K562 (cell line): ENCODE results near the gene PARD6B. TPM values are rescaled to one million over a fixed set of nuclear protein-coding genes. Genes with fewer than 3 reads are reported as not detected.

ENCODE experiments used
- ATAC-seq: fragments of 200-7000 bp; cut with Tn5 transposase; 3 replicates; pipeline ENCODE4 v1.9.1; 2020; ENCODE audit warnings: moderate library complexity
- BruUV-seq: library from RNA; stranded (reverse); fragments of 400-500 nt; replicated peaks from 2 replicates; lab custom pipeline; 2021; lab: Mats Ljungman, UMichigan
- CTCF ChIA-PET: fragments of 300-600 bp; formaldehyde crosslinking; extraction: SDS; loops from one replicate; lab custom pipeline; 2021; ENCODE audit warnings: low intra/inter-chr PET ratio; lab: Yijun Ruan, JAX
- POLR2A ChIA-PET: fragments of 300-600, 350-650 bp; sonication (Branson Sonifier 250); formaldehyde crosslinking; extraction: SDS; loops from one replicate; lab custom pipeline; 2021; ENCODE audit warnings: antibody characterized with exemption, inconsistent platforms; lab: Yijun Ruan, JAX
- DNase-seq, 4 experiments: peaks; one replicate each; pipeline versions ENCODE4 v3.0.0 to v3.0.0-alpha.2; 2011 to 2018; ENCODE audit warnings: low spot score in 3 of 4, mixed read lengths in 3 of 4; ENCODE audit errors: extremely low read depth in 1 of 4
- FAIRE-seq: peaks from 2 replicates; lab custom pipeline; 2011; peaks lifted over from hg19 to GRCh38; lab: Jason Lieb, UNC
- H2AFZ ChIP-seq: 2 replicates; pipeline ENCODE4 v1.6.0; 2011; ENCODE audit warnings: low read depth, low read length, control low read depth, inconsistent platforms
- H3K27ac ChIP-seq: fragments of 200-600 bp; 3 replicates; pipeline ENCODE4 v1.8.0; 2011; ENCODE audit warnings: low read depth, mild to moderate bottlenecking, control low read depth, inconsistent platforms, low read length, moderate library complexity, mixed read lengths; ENCODE audit errors: extremely low read depth
- H3K27me3 ChIP-seq, 2 experiments: fragments of 300-600 bp in 1 of 2; 2 replicates in 1 of 2; 3 replicates in 1 of 2; pipeline versions ENCODE4 v1.6.0 to v1.8.0; 2011; ENCODE audit warnings: inconsistent platforms in 2 of 2, low read length in 2 of 2, mild to moderate bottlenecking in 1 of 2, mixed read lengths in 1 of 2, moderate library complexity in 1 of 2; ENCODE audit not compliant: control insufficient read depth in 2 of 2, insufficient read depth in 2 of 2
- H3K36me3 ChIP-seq: fragments of 300-600 bp; 3 replicates; pipeline ENCODE4 v1.8.0; 2011; ENCODE audit warnings: mild to moderate bottlenecking, low read length, inconsistent platforms; ENCODE audit not compliant: control insufficient read depth, insufficient read depth
- H3K4me1 ChIP-seq, 2 experiments: fragments of 200-600 bp in 1 of 2; replicated peaks in 1 of 2; 2 replicates in 1 of 2; 3 replicates in 1 of 2; pipeline versions ENCODE4 v1.5.1 to v1.8.0; 2011; ENCODE audit warnings: inconsistent platforms in 2 of 2, low read length in 2 of 2, mild to moderate bottlenecking in 1 of 2, mixed read lengths in 1 of 2, moderate library complexity in 1 of 2; ENCODE audit not compliant: control insufficient read depth in 2 of 2, insufficient read depth in 2 of 2
- H3K4me2 ChIP-seq: 2 replicates; pipeline ENCODE4 v1.6.1; 2011; ENCODE audit warnings: low read length, control low read depth, inconsistent platforms, mixed read lengths; ENCODE audit not compliant: insufficient read depth
- H3K4me3 ChIP-seq: fragments of 200-600 bp; sonication (generic), shearing (Covaris generic); 2 replicates; pipeline ENCODE4 v1.5.1; 2016; ENCODE audit warnings: control low read depth, inconsistent platforms
- H3K79me2 ChIP-seq: fragments of 200-600 bp; 3 replicates; pipeline ENCODE4 v1.8.0; 2011; ENCODE audit warnings: low read length, inconsistent platforms; ENCODE audit not compliant: control insufficient read depth, insufficient read depth
- H3K9ac ChIP-seq, 2 experiments: 2 replicates each; pipeline versions ENCODE4 v1.6.0 to v1.6.1; 2011; ENCODE audit warnings: low read depth in 2 of 2, low read length in 2 of 2, control low read depth in 1 of 2, inconsistent platforms in 1 of 2, mild to moderate bottlenecking in 1 of 2, mixed read lengths in 1 of 2; ENCODE audit not compliant: insufficient read depth in 1 of 2
- H3K9me1 ChIP-seq: one replicate; pipeline ENCODE4 v1.6.0; 2011; ENCODE audit warnings: inconsistent platforms, mild to moderate bottlenecking, low read length, moderate library complexity; ENCODE audit not compliant: control insufficient read depth, insufficient read depth
- H3K9me3 ChIP-seq: replicated peaks from 2 replicates; pipeline ENCODE4 v1.5.1; 2011; ENCODE audit warnings: low read depth, low read length, inconsistent platforms; ENCODE audit not compliant: control insufficient read depth, insufficient read depth
- H4K20me1 ChIP-seq: replicated peaks from 2 replicates; pipeline ENCODE4 v1.6.1; 2011; ENCODE audit warnings: low read length, inconsistent platforms, mixed read lengths; ENCODE audit not compliant: control insufficient read depth, insufficient read depth
- EWSR1 ChIP-seq: fragments of 450-650 bp; IDR thresholded peaks from 2 replicates; pipeline ENCODE4 v1.6.1; 2018; ENCODE audit warnings: borderline replicate concordance, mild to moderate bottlenecking, low read depth, moderate library complexity; ENCODE audit not compliant: partially characterized antibody
- RFX5 ChIP-seq: IDR thresholded peaks from 2 replicates; pipeline ENCODE4 v1.6.1; 2011; ENCODE audit warnings: low read depth, mild to moderate bottlenecking, improper control_type of control experiment, low read length
- WGBS: fragments of 100-300 bp; shearing (Covaris generic); methylation state at CpG from one replicate; pipeline ENCODE4 v1.1.6; 2016; ENCODE audit warnings: low coverage, mixed read lengths; ENCODE audit not compliant: insufficient coverage; ENCODE audit errors: missing lambda C conversion rate; 5-methylcytosine and 5-hydroxymethylcytosine counted together
- in situ Hi-C: fragments of 300-500 bp; cut with MboI; formaldehyde crosslinking; loops from 4 replicates; pipeline ENCODE4 v1.15.0; 2018; ENCODE audit warnings: inconsistent platforms, mixed read lengths
- intact Hi-C: fragments of 100-400 bp; cut with micrococcal nuclease; formaldehyde crosslinking; loops from 2 replicates; pipeline ENCODE4 v1.14.2; 2022
- polyA plus RNA-seq, 8 experiments: library from polyadenylated mRNA; depleted of rRNA in 4 of 8; stranded (reverse) in 5 of 8; unstranded in 3 of 8; fragments of >200 nt; fragmentation: Nextera tagmentation in 2 of 8; fragmentation: Illumina TruSeq in 1 of 8; extraction: Ambion mirVana in 2 of 8; extraction: Trizol in 1 of 8; gene quantifications; 2 replicates each; pipeline versions ENCODE4 v1.2.1 to v1.2.3, GENCODE V29; 2011 to 2014; ENCODE audit warnings: inconsistent platforms in 1 of 8, missing spikeins in 1 of 8
- total RNA-seq, 7 experiments: library from RNA; depleted of rRNA in 6 of 7; stranded (reverse); fragments of >200 nt in 6 of 7; fragmentation: Illumina TruSeq in 2 of 7; extraction: Trizol in 2 of 7; gene quantifications; 2 replicates each; pipeline versions ENCODE4 v1.2.1 to v1.2.3, GENCODE V29; 2011 to 2021; ENCODE audit warnings: low replicate concordance in 1 of 7
- TF ChIP-seq, protein P1 (sequence below), 3 experiments: fragments of 200-800 bp in 1 of 3; fragments of 250-450 bp in 1 of 3; fragments of 450-650 bp in 1 of 3; sonication (Bioruptor Pico) in 1 of 3; sonication (Bioruptor generic) in 1 of 3; formaldehyde crosslinking in 1 of 3; IDR thresholded peaks; 2 replicates each; pipeline versions ENCODE4 v1.6.1 to v1.8.0; 2016 to 2022; ENCODE audit warnings: mild to moderate bottlenecking in 2 of 3, missing genetic modification characterization in 2 of 3, missing compliant biosample characterization in 1 of 3, moderate library complexity in 1 of 3

PARD6B gene
- total and polyA plus RNA-seq, 9 of the 15 experiments (the other 6 are each of a cell fraction or from before 2014, with no cell fraction given) = 1.7 to 12.3 (median 5.5) TPM

DNA sequence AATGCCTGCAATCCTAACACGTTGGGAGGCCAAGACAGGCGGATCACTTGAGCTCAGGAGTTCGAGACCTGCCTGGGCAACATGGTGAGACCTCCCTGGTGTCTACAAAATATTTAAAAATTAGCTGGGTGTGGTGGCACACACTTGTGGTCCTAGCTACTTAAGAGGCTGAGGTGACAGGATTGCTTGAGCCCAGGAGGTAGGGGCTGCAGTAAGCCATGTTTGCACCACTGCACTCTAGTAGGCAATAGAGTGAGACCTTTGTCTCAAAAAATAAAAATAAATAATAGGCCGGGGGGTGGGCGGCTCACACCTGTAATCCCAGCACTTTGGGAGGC, 21.8 kb upstream of the PARD6B start:
- in situ Hi-C loops = no loop called here
- H3K79me2 ChIP-seq = no peaks in the 10 kb centered on the region
- POLR2A ChIA-PET = interaction anchor here (0.6 to 1.2 kb wide), 2 partner anchors 8 to 10 kb away, joined by 3 read pairs; no protein-coding TSS in a partner anchor

More for the DNA sequence above, 21.8 kb upstream of the PARD6B start:
- Histone ChIP-seq H3K4me1 (peaks cover 22% of the 10 kb centered on the region in 2 experiments), H3K27me3 (no peaks in the 10 kb centered on the region), H3K9me3 (no peaks in the 10 kb centered on the region), H4K20me1 (no peaks in the 10 kb centered on the region), H3K9me1 (no peaks in the 10 kb centered on the region), H3K27ac (no peak overlapping the region), H3K4me3 (no peak overlapping the region), H3K9ac (no peak overlapping the region), H3K4me2 (no peak overlapping the region), H2AFZ (no peak overlapping the region; the same call in 1 of the 2 replicates), H3K36me3 (no peaks in the 10 kb centered on the region)
- FAIRE-seq (no peak), DNase-seq (no peak), ATAC-seq (no peak)
- TF ChIP-seq RFX5 = no peak
- peak; percentile 7 for TF ChIP-seq EWSR1
- TF ChIP-seq, protein P1, sequence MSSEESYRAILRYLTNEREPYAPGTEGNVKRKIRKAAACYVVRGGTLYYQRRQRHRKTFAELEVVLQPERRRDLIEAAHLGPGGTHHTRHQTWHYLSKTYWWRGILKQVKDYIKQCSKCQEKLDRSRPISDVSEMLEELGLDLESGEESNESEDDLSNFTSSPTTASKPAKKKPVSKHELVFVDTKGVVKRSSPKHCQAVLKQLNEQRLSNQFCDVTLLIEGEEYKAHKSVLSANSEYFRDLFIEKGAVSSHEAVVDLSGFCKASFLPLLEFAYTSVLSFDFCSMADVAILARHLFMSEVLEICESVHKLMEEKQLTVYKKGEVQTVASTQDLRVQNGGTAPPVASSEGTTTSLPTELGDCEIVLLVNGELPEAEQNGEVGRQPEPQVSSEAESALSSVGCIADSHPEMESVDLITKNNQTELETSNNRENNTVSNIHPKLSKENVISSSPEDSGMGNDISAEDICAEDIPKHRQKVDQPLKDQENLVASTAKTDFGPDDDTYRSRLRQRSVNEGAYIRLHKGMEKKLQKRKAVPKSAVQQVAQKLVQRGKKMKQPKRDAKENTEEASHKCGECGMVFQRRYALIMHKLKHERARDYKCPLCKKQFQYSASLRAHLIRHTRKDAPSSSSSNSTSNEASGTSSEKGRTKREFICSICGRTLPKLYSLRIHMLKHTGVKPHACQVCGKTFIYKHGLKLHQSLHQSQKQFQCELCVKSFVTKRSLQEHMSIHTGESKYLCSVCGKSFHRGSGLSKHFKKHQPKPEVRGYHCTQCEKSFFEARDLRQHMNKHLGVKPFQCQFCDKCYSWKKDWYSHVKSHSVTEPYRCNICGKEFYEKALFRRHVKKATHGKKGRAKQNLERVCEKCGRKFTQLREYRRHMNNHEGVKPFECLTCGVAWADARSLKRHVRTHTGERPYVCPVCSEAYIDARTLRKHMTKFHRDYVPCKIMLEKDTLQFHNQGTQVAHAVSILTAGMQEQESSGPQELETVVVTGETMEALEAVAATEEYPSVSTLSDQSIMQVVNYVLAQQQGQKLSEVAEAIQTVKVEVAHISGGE (CRISPR knock-in tag; IDR thresholded peaks at IDR 0.05) = peak in 1 of 3 experiments; percentile 69; a peak in 2 of 6 replicates
- 73% methylated on average over 5 of the region's 5 CpGs for WGBS
- CTCF ChIA-PET = no interaction called here
- BruUV-seq = no TSS peak
- intact Hi-C loops = no loop called here
